Stimulated activated CD8-positive, alpha-beta memory T cell treated with anti-CD3 and anti-CD28 coated beads, Interleukin-7, amount 100 ng/mL, for 24 hours (primary cell): Measurements from ENCODE around the gene UNC5C.

Source experiments
- DNase-seq: peaks from one replicate; pipeline ENCODE4 v3.0.0-alpha.2; 2020; ENCODE audit warnings: low read depth

UNC5C gene

GRCh38 chr4:95548738-95549245, at the start of gene UNC5C:
Gene UNC5C, minus strand, starts transcription at chr4:95548973.
- DNase-seq = no peak

- no peak for DNase-seq
These were observed 47.9 kb upstream of the UNC5C start for GRCh38 chr4:95596676-95597075.

GRCh38 chr4:95594629-95595028, 45.9 kb upstream of the UNC5C start:
- DNase-seq = no peak

GRCh38 chr4:95594013-95594412, 45.2 kb upstream of the UNC5C start:
- no peak for DNase-seq

- DNase-seq = no peak
These were observed 42.5 kb upstream of the UNC5C start for GRCh38 chr4:95591278-95591677.

GRCh38 chr4:95590615-95591014, 41.8 kb upstream of the UNC5C start:
- DNase-seq = no peak

- no peak for DNase-seq
These were observed 36.4 kb upstream of the UNC5C start for GRCh38 chr4:95585016-95585695.

- DNase-seq = no peak
These were observed 31.5 kb upstream of the UNC5C start for GRCh38 chr4:95580226-95580625.

- no peak for DNase-seq
These were observed 23.7 kb upstream of the UNC5C start for GRCh38 chr4:95572304-95572991.

GRCh38 chr4:95571577-95571976, 22.8 kb upstream of the UNC5C start:
- no peak for DNase-seq

- no peak for DNase-seq
These were observed 15.0 kb upstream of the UNC5C start for GRCh38 chr4:95563638-95564337.

- DNase-seq = no peak
These were observed 12.0 kb upstream of the UNC5C start for GRCh38 chr4:95560774-95561173.

- no peak for DNase-seq
These were observed 7.6 kb upstream of the UNC5C start for GRCh38 chr4:95556207-95556859.

- no peak for DNase-seq
These were observed 4.3 kb upstream of the UNC5C start for GRCh38 chr4:95552942-95553550.

GRCh38 chr4:95551653-95552052, 2.9 kb upstream of the UNC5C start:
- no peak for DNase-seq

- no peak for DNase-seq
These were observed 1.6 kb upstream of the UNC5C start for GRCh38 chr4:95550115-95550987.

GRCh38 chr4:95549246-95550114, 707 bp upstream of the UNC5C start:
- DNase-seq = no peak

GRCh38 chr4:95547715-95548471, 880 bp downstream of the UNC5C start:
- no peak for DNase-seq
